ENCODE data around the gene FLNC. TPM values are rescaled to one million over a fixed set of nuclear protein-coding genes. Genes with fewer than 3 reads are reported as not detected.

FLNC gene
- total and polyA plus RNA-seq, 2 of the 13 experiments (the other 11 are each of a cell fraction or from before 2014, with no cell fraction given) = 0.02 TPM; not detected in 1

DNA sequence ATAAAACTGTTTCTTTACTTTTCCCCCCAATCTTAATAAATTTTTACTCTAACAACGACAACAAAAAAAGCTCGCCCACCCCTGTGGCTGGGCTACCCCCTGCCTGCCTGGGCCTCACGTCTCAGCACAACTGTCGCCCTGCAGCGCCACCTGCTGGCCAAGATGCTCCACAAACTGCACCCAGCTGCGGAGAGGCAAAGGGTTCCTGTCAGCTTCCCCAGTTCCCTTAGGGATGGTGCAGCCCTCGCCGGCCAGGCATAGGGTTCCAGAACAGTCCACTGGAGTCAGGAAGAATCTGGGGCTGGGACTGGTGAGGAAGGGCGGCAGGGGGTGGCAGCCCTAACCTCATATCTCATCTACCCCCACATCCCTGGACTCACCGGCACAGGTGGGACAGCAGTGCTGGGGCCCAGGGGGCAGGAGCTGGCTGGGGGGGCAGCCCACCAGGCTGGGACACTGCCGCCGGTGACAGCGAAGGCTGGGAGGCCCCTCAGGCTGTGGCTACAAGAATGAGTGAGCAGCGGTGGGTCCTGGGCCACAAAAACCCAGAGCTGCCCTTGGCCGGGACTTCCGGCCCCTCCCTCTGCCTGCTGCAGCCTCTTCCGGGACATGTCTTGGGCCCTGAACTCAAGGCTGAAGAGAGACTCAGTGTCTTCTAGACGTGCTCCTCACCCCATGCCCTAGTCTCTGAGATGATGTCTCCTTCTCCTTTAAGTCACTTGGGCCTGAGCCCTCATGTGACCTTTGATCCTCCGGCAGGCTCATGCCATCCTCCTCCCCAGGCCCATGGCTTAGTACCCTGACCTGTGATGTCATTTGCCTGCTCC lies 53.6 kb downstream of the FLNC start (continued):
- TF ChIP-seq, protein P1, sequence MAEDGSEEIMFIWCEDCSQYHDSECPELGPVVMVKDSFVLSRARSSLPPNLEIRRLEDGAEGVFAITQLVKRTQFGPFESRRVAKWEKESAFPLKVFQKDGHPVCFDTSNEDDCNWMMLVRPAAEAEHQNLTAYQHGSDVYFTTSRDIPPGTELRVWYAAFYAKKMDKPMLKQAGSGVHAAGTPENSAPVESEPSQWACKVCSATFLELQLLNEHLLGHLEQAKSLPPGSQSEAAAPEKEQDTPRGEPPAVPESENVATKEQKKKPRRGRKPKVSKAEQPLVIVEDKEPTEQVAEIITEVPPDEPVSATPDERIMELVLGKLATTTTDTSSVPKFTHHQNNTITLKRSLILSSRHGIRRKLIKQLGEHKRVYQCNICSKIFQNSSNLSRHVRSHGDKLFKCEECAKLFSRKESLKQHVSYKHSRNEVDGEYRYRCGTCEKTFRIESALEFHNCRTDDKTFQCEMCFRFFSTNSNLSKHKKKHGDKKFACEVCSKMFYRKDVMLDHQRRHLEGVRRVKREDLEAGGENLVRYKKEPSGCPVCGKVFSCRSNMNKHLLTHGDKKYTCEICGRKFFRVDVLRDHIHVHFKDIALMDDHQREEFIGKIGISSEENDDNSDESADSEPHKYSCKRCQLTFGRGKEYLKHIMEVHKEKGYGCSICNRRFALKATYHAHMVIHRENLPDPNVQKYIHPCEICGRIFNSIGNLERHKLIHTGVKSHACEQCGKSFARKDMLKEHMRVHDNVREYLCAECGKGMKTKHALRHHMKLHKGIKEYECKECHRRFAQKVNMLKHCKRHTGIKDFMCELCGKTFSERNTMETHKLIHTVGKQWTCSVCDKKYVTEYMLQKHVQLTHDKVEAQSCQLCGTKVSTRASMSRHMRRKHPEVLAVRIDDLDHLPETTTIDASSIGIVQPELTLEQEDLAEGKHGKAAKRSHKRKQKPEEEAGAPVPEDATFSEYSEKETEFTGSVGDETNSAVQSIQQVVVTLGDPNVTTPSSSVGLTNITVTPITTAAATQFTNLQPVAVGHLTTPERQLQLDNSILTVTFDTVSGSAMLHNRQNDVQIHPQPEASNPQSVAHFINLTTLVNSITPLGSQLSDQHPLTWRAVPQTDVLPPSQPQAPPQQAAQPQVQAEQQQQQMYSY (CRISPR knock-in tag; IDR thresholded peaks at IDR 0.05) = no peak
- peak; percentile 25; the same call in 1 of the 2 replicates for TF ChIP-seq FOXO1 (CRISPR knock-in tag; IDR thresholded peaks at IDR 0.05)
- TF ChIP-seq, protein P2, sequence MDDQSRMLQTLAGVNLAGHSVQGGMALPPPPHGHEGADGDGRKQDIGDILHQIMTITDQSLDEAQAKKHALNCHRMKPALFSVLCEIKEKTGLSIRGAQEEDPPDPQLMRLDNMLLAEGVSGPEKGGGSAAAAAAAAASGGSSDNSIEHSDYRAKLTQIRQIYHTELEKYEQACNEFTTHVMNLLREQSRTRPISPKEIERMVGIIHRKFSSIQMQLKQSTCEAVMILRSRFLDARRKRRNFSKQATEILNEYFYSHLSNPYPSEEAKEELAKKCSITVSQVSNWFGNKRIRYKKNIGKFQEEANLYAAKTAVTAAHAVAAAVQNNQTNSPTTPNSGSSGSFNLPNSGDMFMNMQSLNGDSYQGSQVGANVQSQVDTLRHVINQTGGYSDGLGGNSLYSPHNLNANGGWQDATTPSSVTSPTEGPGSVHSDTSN (CRISPR knock-in tag; IDR thresholded peaks at IDR 0.05; ENCODE audit: borderline replicate concordance) = no peak
- TF ChIP-seq ZFP36 (IDR thresholded peaks at IDR 0.05; ENCODE audit: borderline replicate concordance, low read depth, low read length, partially characterized antibody) = no peak
- TF ChIP-seq MED13 (CRISPR knock-in tag; IDR thresholded peaks at IDR 0.05) = no peak
- TF ChIP-seq, protein P3, sequence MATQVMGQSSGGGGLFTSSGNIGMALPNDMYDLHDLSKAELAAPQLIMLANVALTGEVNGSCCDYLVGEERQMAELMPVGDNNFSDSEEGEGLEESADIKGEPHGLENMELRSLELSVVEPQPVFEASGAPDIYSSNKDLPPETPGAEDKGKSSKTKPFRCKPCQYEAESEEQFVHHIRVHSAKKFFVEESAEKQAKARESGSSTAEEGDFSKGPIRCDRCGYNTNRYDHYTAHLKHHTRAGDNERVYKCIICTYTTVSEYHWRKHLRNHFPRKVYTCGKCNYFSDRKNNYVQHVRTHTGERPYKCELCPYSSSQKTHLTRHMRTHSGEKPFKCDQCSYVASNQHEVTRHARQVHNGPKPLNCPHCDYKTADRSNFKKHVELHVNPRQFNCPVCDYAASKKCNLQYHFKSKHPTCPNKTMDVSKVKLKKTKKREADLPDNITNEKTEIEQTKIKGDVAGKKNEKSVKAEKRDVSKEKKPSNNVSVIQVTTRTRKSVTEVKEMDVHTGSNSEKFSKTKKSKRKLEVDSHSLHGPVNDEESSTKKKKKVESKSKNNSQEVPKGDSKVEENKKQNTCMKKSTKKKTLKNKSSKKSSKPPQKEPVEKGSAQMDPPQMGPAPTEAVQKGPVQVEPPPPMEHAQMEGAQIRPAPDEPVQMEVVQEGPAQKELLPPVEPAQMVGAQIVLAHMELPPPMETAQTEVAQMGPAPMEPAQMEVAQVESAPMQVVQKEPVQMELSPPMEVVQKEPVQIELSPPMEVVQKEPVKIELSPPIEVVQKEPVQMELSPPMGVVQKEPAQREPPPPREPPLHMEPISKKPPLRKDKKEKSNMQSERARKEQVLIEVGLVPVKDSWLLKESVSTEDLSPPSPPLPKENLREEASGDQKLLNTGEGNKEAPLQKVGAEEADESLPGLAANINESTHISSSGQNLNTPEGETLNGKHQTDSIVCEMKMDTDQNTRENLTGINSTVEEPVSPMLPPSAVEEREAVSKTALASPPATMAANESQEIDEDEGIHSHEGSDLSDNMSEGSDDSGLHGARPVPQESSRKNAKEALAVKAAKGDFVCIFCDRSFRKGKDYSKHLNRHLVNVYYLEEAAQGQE (IDR thresholded peaks at IDR 0.05; ENCODE audit: borderline replicate concordance in 1 of 2, low read depth in 1 of 2, low read length in 2 of 2) = no peak
- no peak for TF ChIP-seq TAF15 (IDR thresholded peaks at IDR 0.05; ENCODE audit: low read depth, low read length, poor library complexity, severe bottlenecking)
- TF ChIP-seq SAP130 (CRISPR knock-in tag; IDR thresholded peaks at IDR 0.05; ENCODE audit: low read depth) = peak; percentile 35; the same call in 1 of the 2 replicates
- 0 out of 2 replicates have a peak, but pooled peaks have one; percentile 32 for TF ChIP-seq MED1 (CRISPR knock-in tag; IDR thresholded peaks at IDR 0.05)
- TF ChIP-seq, protein P4, sequence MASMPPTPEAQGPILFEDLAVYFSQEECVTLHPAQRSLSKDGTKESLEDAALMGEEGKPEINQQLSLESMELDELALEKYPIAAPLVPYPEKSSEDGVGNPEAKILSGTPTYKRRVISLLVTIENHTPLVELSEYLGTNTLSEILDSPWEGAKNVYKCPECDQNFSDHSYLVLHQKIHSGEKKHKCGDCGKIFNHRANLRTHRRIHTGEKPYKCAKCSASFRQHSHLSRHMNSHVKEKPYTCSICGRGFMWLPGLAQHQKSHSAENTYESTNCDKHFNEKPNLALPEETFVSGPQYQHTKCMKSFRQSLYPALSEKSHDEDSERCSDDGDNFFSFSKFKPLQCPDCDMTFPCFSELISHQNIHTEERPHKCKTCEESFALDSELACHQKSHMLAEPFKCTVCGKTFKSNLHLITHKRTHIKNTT (CRISPR knock-in tag; IDR thresholded peaks at IDR 0.05) = no peak
- no peak for TF ChIP-seq ZNF761 (CRISPR knock-in tag; conservative IDR thresholded peaks at IDR 0.05)
- no peak; the same call in 1 of the 2 replicates for TF ChIP-seq SP4 (CRISPR knock-in tag; IDR thresholded peaks at IDR 0.05)
- no peak for TF ChIP-seq TCF7 (IDR thresholded peaks at IDR 0.05; ENCODE audit: low read depth)
- TF ChIP-seq ZSCAN9 (CRISPR knock-in tag; IDR thresholded peaks at IDR 0.05; ENCODE audit: borderline replicate concordance) = no peak
